ENCODE results near the gene SUMF1. TPM values are rescaled to one million over a fixed set of nuclear protein-coding genes. Genes with fewer than 3 reads are reported as not detected.

The SUMF1 gene
- total RNA-seq, 2 donors from 2014 or later = 5.0 to 7.2 TPM

DNA sequence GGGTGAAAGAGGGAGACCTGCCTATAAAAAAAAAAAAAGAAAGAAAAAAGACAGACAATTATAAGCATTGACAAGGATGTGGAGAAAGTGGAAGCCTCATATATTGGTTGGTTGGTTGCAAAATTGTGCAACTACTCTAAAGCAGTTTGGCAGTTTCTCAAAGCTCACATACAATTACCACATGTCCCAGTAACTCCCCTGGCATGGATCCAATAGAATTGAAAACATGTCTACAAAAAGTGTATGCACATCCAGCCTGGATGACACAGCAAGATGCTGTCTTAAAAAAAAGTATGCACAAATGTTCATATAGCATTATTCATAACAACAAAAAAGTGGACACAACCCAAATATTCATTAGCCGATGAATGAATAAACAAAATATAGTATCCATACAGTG, 144.4 kb downstream of the SUMF1 start:
- Mint-ChIP-seq H3K36me3 (ENCODE audit: insufficient read depth in 2 of 2) (peaks cover 0 to 10% of the 10 kb centered on the region in 2 donors), H3K4me3 (no peak overlapping the region)

DNA sequence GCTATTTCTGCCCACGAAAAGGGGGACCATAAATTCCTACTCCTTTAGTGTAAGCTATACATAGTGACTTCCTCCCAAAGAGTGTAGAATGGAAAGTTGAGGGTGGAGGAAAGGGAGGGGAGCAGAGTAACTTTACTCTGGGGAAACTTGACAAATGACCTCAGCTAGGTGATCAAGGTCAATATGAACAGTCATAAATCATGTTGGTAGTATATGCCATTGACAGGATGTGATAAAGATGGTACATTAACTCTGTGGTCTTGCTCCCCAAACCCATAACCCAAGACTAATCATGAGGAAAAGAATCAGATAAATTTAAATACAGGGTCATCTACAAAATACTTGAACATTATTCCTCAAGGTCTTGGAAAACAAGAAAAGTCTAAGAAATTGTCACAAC, 145.3 kb downstream of the SUMF1 start:
- H3K27ac Mint-ChIP-seq = no peak overlapping the region
- no peak overlapping the region for H3K4me3 Mint-ChIP-seq
- DNase-seq (no peak), ATAC-seq (replicated peaks in 1 of 2) (no peak)
- H3K4me1 Mint-ChIP-seq (ENCODE audit: low read depth) = no peaks in the 10 kb centered on the region
- H3K27me3 Mint-ChIP-seq (ENCODE audit: low read depth) = no peaks in the 10 kb centered on the region
- peaks cover 0 to 8% of the 10 kb centered on the region in 2 donors for H3K36me3 Mint-ChIP-seq (ENCODE audit: insufficient read depth in 2 of 2)
- H3K9me3 Mint-ChIP-seq = peaks cover 0 to 1% of the 10 kb centered on the region in 2 donors

More for the DNA sequence above, 144.4 kb downstream of the SUMF1 start:
- Mint-ChIP-seq H3K9me3 (peaks cover 0 to 1% of the 10 kb centered on the region in 2 donors), H3K27me3 (ENCODE audit: low read depth) (no peaks in the 10 kb centered on the region), H3K27ac (no peak overlapping the region), H3K4me1 (ENCODE audit: low read depth) (no peaks in the 10 kb centered on the region)
- DNase-seq (no peak), ATAC-seq (replicated peaks in 1 of 2) (no peak)

DNA sequence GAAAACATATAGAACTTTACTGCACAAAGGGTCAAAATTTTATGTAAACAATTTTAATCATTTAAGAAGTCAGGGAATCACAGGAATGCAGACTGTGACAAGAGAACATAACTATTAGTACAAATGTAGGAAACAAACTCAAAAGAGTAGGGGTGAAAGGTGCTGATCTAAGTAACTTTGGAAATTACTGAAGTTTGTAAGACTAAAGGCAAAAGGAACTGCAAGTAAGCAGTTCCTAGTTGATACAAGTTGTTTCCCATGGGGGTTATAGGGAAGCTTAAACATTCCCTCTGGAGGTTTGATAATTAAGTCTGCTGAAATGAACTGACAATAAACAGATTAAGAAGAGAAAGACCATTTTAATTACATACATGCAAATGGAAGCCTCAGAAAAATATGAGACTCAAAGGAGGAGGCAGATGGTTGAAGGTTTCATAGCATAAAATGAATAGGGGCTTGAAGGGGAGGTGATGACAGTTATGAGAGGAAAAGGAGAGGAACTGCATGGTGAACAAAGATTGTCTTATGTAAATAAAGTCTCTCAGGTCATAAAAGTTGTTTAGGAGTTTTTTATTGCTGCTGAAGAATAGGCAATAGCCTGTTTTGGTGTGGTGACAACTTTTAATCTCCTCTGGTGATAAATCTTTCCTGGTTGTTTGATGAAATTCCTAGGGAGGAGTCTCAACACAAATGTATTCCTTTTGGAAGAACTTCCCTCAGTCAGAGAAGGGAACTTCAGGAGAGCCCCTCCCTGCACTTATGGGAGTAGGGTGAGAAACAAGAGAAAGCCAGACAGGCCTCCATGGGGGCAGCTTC, 146.8 kb downstream of the SUMF1 start:
- no peak overlapping the region for H3K27ac Mint-ChIP-seq
- DNase-seq (no peak), ATAC-seq (replicated peaks in 1 of 2) (no peak)
- H3K36me3 Mint-ChIP-seq (ENCODE audit: insufficient read depth in 2 of 2) = peaks cover 5 to 8% of the 10 kb centered on the region in 2 donors
- H3K4me1 Mint-ChIP-seq (ENCODE audit: low read depth) = no peaks in the 10 kb centered on the region
- no peak overlapping the region for H3K4me3 Mint-ChIP-seq
- peaks cover 2 to 4% of the 10 kb centered on the region in 2 donors for H3K9me3 Mint-ChIP-seq
- no peaks in the 10 kb centered on the region for H3K27me3 Mint-ChIP-seq (ENCODE audit: low read depth)

GRCh38 chr3:4314688-4315087, 152.4 kb downstream of the SUMF1 start:
- H3K27me3 Mint-ChIP-seq (ENCODE audit: low read depth) = no peaks in the 10 kb centered on the region
- no peak overlapping the region for H3K27ac Mint-ChIP-seq
- H3K4me3 Mint-ChIP-seq = no peak overlapping the region
- no peak for DNase-seq
- H3K9me3 Mint-ChIP-seq = peaks cover 2% of the 10 kb centered on the region in 2 donors
- H3K36me3 Mint-ChIP-seq (ENCODE audit: insufficient read depth in 2 of 2) = peaks cover 5 to 15% of the 10 kb centered on the region in 2 donors
- no peaks in the 10 kb centered on the region for H3K4me1 Mint-ChIP-seq (ENCODE audit: low read depth)
- no peak for ATAC-seq (replicated peaks in 1 of 2)

GRCh38 chr3:4313606-4314293, 153.3 kb downstream of the SUMF1 start:
- no peaks in the 10 kb centered on the region for H3K27me3 Mint-ChIP-seq (ENCODE audit: low read depth)
- H3K9me3 Mint-ChIP-seq = peaks cover 2% of the 10 kb centered on the region in 2 donors
- H3K4me1 Mint-ChIP-seq (ENCODE audit: low read depth) = no peaks in the 10 kb centered on the region

DNA sequence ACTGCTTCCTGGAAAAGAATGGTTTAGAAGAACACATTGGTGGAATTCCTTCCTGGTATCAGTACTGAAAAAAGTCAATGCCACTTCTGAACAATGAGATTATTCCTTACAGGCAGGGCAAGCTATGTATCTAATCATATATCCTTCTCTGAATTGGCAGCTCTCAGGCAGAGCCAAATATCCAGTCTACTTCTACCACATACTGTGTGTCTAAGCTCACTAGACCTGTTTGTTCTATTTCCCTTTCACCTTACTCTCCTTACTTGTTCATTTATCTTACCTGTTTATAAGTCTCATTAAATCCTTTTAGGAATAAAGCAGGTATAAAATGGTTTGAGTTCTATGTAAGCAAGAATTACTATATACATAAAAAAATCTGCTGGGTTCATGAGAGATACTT, 155.6 kb downstream of the SUMF1 start:
- ATAC-seq (replicated peaks in 1 of 2) (no peak), DNase-seq (no peak)
- Mint-ChIP-seq H3K9me3 (peaks cover 2% of the 10 kb centered on the region in 2 donors), H3K4me3 (no peak overlapping the region), H3K27me3 (ENCODE audit: low read depth) (no peaks in the 10 kb centered on the region), H3K4me1 (ENCODE audit: low read depth) (peaks cover 4% of the 10 kb centered on the region), H3K36me3 (ENCODE audit: insufficient read depth in 2 of 2) (peaks cover 5 to 12% of the 10 kb centered on the region in 2 donors), H3K27ac (no peak overlapping the region)

More at GRCh38 chr3:4313606-4314293, 153.3 kb downstream of the SUMF1 start:
- Mint-ChIP-seq H3K4me3 (no peak overlapping the region), H3K36me3 (ENCODE audit: insufficient read depth in 2 of 2) (peaks cover 5 to 15% of the 10 kb centered on the region in 2 donors), H3K27ac (no peak overlapping the region)
- DNase-seq = no peak
- no peak for ATAC-seq (replicated peaks in 1 of 2)

Other genes with a start within 250 kb of the SUMF1 start
- 10 to 100 TPM in 1 of 2 donors, 1 to 10 TPM in 1; 7.5 to 10.6 TPM for gene SETMAR, start 163.9 kb downstream of the SUMF1 start, total RNA-seq
- gene ITPR1, start 26.1 kb upstream of the SUMF1 start, total RNA-seq = 100 to 1,000 TPM in 1 of 2 donors, 10 to 100 TPM in 1; 95.2 to 147 TPM